HEK293 (cell line): Measurements from ENCODE around the gene FBXL13.

Source experiments
- CTCF ChIA-PET: fragments of 350-600 bp; formaldehyde crosslinking; extraction: SDS; loops from one replicate; lab custom pipeline; 2021; ENCODE audit warnings: antibody characterized with exemption; lab: Yijun Ruan, JAX
- POLR2A ChIA-PET: fragments of 300-600 bp; formaldehyde crosslinking; extraction: SDS; loops from one replicate; lab custom pipeline; 2020; ENCODE audit warnings: antibody characterized with exemption, inconsistent platforms; lab: Yijun Ruan, JAX
- H3K27ac ChIP-seq: fragments of 200-500 bp; sonication (Bioruptor generic); 2 replicates; pipeline ENCODE4 v1.5.1; 2014; ENCODE audit warnings: low read depth, low read length, control low read depth, inconsistent platforms; ENCODE audit errors: extremely low read depth
- H3K36me3 ChIP-seq, 2 experiments: fragments of 200-500 bp in 1 of 2; sonication (Bioruptor generic) in 1 of 2; 1 replicate in 1 of 2; 2 replicates in 1 of 2; pipeline ENCODE4 v1.5.1; 2014 to 2017; ENCODE audit warnings: inconsistent platforms in 2 of 2, low read length in 2 of 2; ENCODE audit not compliant: control insufficient read depth in 2 of 2, insufficient read depth in 1 of 2
- H3K4me1 ChIP-seq: fragments of 200-500 bp; sonication (Bioruptor generic); 2 replicates; pipeline ENCODE4 v1.5.1; 2014; ENCODE audit warnings: mild to moderate bottlenecking, low read length, inconsistent platforms; ENCODE audit not compliant: control insufficient read depth, insufficient read depth
- H3K4me3 ChIP-seq: 2 replicates; pipeline ENCODE4 v1.5.1; 2011; ENCODE audit warnings: low read depth, mild to moderate bottlenecking, control low read depth, low read length, moderate library complexity
- H3K9me3 ChIP-seq: fragments of 200-500 bp; sonication (Bioruptor generic); 2 replicates; pipeline ENCODE4 v1.5.1; 2014; ENCODE audit warnings: low read depth, low read length, inconsistent platforms; ENCODE audit not compliant: control insufficient read depth, insufficient read depth
- FEZF1 ChIP-seq: fragments of 450-650 bp; formaldehyde crosslinking; IDR thresholded peaks from 2 replicates; pipeline ENCODE4 v1.5.1; 2016; ENCODE audit warnings: missing biosample characterization, missing genetic modification characterization
- RBAK ChIP-seq: fragments of 450-650 bp; formaldehyde crosslinking; IDR thresholded peaks from 2 replicates; pipeline ENCODE4 v1.5.1; 2016; ENCODE audit warnings: missing biosample characterization, missing genetic modification characterization
- SALL2 ChIP-seq: fragments of 450-650 bp; formaldehyde crosslinking; IDR thresholded peaks from 2 replicates; pipeline ENCODE4 v1.5.0; 2017; ENCODE audit warnings: missing biosample characterization, mild to moderate bottlenecking, missing genetic modification characterization, borderline replicate concordance
- YY1 ChIP-seq: fragments of 450-650 bp; formaldehyde crosslinking; IDR thresholded peaks from 2 replicates; pipeline ENCODE4 v1.5.1; 2018; ENCODE audit warnings: missing biosample characterization, missing genetic modification characterization
- ZBTB17 ChIP-seq: fragments of 450-650 bp; formaldehyde crosslinking; IDR thresholded peaks from 2 replicates; pipeline ENCODE4 v1.5.1; 2016; ENCODE audit warnings: missing biosample characterization, missing genetic modification characterization
- ZBTB44 ChIP-seq: fragments of 450-650 bp; IDR thresholded peaks from 2 replicates; pipeline ENCODE4 v1.5.1; 2018; ENCODE audit warnings: missing biosample characterization, mild to moderate bottlenecking, missing genetic modification characterization
- ZNF184 ChIP-seq: fragments of 450-650 bp; IDR thresholded peaks from 2 replicates; pipeline ENCODE4 v1.5.1; 2018; ENCODE audit warnings: missing biosample characterization, mild to moderate bottlenecking, missing genetic modification characterization
- ZNF2 ChIP-seq: fragments of 450-650 bp; formaldehyde crosslinking; IDR thresholded peaks from 2 replicates; pipeline ENCODE4 v1.5.1; 2016; ENCODE audit warnings: missing biosample characterization, missing genetic modification characterization
- ZNF23 ChIP-seq: fragments of 450-650 bp; formaldehyde crosslinking; IDR thresholded peaks from 2 replicates; pipeline ENCODE4 v1.5.1; 2016; ENCODE audit warnings: missing biosample characterization, missing genetic modification characterization, borderline replicate concordance
- ZNF335 ChIP-seq: fragments of 450-650 bp; formaldehyde crosslinking; conservative IDR thresholded peaks from 2 replicates; pipeline ENCODE4 v1.5.1; 2016; ENCODE audit warnings: missing biosample characterization, missing genetic modification characterization
- ZNF549 ChIP-seq: fragments of 450-650 bp; IDR thresholded peaks from 2 replicates; pipeline ENCODE4 v1.5.1; 2018; ENCODE audit warnings: missing biosample characterization, missing genetic modification characterization, mild to moderate bottlenecking, inconsistent platforms, moderate library complexity
- ZNF555 ChIP-seq: fragments of 450-650 bp; formaldehyde crosslinking; conservative IDR thresholded peaks from 2 replicates; pipeline ENCODE4 v1.5.1; 2017; ENCODE audit warnings: missing biosample characterization, mild to moderate bottlenecking, missing genetic modification characterization, inconsistent platforms
- TF ChIP-seq, protein P1 (sequence below): fragments of 450-650 bp; formaldehyde crosslinking; conservative IDR thresholded peaks from 2 replicates; pipeline ENCODE4 v1.5.1; 2016; ENCODE audit warnings: low read depth, missing biosample characterization, missing genetic modification characterization
- TF ChIP-seq, protein P2 (sequence below): fragments of 450-650 bp; formaldehyde crosslinking; IDR thresholded peaks from 2 replicates; pipeline ENCODE4 v1.5.1; 2016; ENCODE audit warnings: missing biosample characterization, missing genetic modification characterization
- TF ChIP-seq, protein P3 (sequence below): IDR thresholded peaks from 2 replicates; pipeline ENCODE4 v1.6.1; 2011; ENCODE audit warnings: mild to moderate bottlenecking, low read depth, low read length, borderline replicate concordance
- TF ChIP-seq, protein P4 (sequence below): sonication (generic); formaldehyde crosslinking; IDR thresholded peaks from 2 replicates; pipeline ENCODE4 v1.8.1; 2022; ENCODE audit warnings: mild to moderate bottlenecking, moderate library complexity, missing genetic modification reagents

Gene FBXL13

DNA sequence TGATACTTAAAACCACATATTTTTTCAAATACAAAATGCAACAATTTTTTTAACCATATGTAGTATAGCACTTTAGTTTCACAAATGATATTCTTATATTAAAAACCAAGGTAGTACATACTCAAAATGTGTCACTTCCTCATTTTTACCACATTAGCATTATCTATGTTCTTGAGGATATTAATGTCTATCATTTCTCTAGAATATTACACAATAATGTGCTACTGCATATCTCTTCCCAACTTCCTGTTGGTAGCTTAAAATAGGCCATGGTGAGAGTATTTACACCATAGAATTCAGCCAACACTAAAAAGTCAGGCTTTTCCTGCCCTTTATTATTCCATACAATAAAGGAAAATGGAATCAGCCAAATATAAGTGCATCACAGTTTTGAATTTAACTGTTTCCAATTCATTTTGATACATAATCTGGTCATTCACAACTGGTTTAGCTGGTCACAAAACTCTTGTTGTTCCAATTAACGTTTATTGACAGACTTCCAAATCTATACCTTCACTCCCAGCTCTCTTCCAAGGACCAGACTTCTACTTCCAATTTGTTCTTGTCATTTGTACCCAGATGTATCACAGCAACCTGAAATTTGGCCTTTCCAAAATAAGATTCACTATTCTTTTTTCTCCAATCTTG lies 181.8 kb downstream of the FBXL13 start:
- POLR2A ChIA-PET = no interaction called here
- no peak overlapping the region for H3K4me3 ChIP-seq
- TF ChIP-seq ZNF2 (tag by site-specific recombination) = no peak
- TF ChIP-seq, protein P1, sequence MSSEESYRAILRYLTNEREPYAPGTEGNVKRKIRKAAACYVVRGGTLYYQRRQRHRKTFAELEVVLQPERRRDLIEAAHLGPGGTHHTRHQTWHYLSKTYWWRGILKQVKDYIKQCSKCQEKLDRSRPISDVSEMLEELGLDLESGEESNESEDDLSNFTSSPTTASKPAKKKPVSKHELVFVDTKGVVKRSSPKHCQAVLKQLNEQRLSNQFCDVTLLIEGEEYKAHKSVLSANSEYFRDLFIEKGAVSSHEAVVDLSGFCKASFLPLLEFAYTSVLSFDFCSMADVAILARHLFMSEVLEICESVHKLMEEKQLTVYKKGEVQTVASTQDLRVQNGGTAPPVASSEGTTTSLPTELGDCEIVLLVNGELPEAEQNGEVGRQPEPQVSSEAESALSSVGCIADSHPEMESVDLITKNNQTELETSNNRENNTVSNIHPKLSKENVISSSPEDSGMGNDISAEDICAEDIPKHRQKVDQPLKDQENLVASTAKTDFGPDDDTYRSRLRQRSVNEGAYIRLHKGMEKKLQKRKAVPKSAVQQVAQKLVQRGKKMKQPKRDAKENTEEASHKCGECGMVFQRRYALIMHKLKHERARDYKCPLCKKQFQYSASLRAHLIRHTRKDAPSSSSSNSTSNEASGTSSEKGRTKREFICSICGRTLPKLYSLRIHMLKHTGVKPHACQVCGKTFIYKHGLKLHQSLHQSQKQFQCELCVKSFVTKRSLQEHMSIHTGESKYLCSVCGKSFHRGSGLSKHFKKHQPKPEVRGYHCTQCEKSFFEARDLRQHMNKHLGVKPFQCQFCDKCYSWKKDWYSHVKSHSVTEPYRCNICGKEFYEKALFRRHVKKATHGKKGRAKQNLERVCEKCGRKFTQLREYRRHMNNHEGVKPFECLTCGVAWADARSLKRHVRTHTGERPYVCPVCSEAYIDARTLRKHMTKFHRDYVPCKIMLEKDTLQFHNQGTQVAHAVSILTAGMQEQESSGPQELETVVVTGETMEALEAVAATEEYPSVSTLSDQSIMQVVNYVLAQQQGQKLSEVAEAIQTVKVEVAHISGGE (tag by site-specific recombination) = peak; percentile 25; the same call in 1 of the 2 replicates
- CTCF ChIA-PET = interaction anchor here (0.6 kb wide), 1 partner anchor 158 kb away, joined by 3 read pairs; no protein-coding TSS in a partner anchor
- no peak overlapping the region for H3K27ac ChIP-seq
- no peaks in the 10 kb centered on the region for H3K9me3 ChIP-seq
- H3K4me1 ChIP-seq = peaks cover 7% of the 10 kb centered on the region
- H3K36me3 ChIP-seq = no peaks in the 10 kb centered on the region

- POLR2A ChIA-PET = no interaction called here
- Histone ChIP-seq H3K4me1 (no peaks in the 10 kb centered on the region; the same call in 1 of the 2 replicates), H3K36me3 (no peaks in the 10 kb centered on the region), H3K9me3 (no peaks in the 10 kb centered on the region), H3K4me3 (no peak overlapping the region), H3K27ac (no peak overlapping the region)
- CTCF ChIA-PET = no interaction called here
- TF ChIP-seq ZBTB44 (tag by site-specific recombination) (peak; percentile 82), ZNF23 (tag by site-specific recombination) (no peak), ZNF335 (tag by site-specific recombination) (0 out of 2 replicates have a peak, but pooled peaks have one; percentile 20), ZNF184 (tag by site-specific recombination) (no peak), ZBTB17 (tag by site-specific recombination) (0 out of 2 replicates have a peak, but pooled peaks have one; percentile 18)
- TF ChIP-seq, protein P2, sequence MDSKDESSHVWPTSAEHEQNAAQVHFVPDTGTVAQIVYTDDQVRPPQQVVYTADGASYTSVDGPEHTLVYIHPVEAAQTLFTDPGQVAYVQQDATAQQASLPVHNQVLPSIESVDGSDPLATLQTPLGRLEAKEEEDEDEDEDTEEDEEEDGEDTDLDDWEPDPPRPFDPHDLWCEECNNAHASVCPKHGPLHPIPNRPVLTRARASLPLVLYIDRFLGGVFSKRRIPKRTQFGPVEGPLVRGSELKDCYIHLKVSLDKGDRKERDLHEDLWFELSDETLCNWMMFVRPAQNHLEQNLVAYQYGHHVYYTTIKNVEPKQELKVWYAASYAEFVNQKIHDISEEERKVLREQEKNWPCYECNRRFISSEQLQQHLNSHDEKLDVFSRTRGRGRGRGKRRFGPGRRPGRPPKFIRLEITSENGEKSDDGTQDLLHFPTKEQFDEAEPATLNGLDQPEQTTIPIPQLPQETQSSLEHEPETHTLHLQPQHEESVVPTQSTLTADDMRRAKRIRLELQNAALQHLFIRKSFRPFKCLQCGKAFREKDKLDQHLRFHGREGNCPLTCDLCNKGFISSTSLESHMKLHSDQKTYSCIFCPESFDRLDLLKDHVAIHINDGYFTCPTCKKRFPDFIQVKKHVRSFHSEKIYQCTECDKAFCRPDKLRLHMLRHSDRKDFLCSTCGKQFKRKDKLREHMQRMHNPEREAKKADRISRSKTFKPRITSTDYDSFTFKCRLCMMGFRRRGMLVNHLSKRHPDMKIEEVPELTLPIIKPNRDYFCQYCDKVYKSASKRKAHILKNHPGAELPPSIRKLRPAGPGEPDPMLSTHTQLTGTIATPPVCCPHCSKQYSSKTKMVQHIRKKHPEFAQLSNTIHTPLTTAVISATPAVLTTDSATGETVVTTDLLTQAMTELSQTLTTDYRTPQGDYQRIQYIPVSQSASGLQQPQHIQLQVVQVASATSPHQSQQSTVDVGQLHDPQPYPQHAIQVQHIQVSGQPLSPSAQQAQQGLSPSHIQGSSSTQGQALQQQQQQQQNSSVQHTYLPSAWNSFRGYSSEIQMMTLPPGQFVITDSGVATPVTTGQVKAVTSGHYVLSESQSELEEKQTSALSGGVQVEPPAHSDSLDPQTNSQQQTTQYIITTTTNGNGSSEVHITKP (tag by site-specific recombination) = peak; percentile 47; the same call in 1 of the 2 replicates
Observed at GRCh38 chr7:102891693-102892261, 182.8 kb downstream of the FBXL13 start.

GRCh38 chr7:102890971-102891692 lies 183.5 kb downstream of the FBXL13 start:
- H3K27ac ChIP-seq = no peak overlapping the region
- H3K4me3 ChIP-seq = no peak overlapping the region
- no peaks in the 10 kb centered on the region for H3K36me3 ChIP-seq
- no peaks in the 10 kb centered on the region for H3K9me3 ChIP-seq
- CTCF ChIA-PET = no interaction called here
- POLR2A ChIA-PET = no interaction called here
- no peaks in the 10 kb centered on the region for H3K4me1 ChIP-seq
- TF ChIP-seq ZNF549 (tag by site-specific recombination) (no peak), FEZF1 (tag by site-specific recombination) (no peak), ZNF555 (tag by site-specific recombination) (no peak), SALL2 (tag by site-specific recombination) (no peak), YY1 (no peak), RBAK (tag by site-specific recombination) (no peak)
- TF ChIP-seq, protein P3, sequence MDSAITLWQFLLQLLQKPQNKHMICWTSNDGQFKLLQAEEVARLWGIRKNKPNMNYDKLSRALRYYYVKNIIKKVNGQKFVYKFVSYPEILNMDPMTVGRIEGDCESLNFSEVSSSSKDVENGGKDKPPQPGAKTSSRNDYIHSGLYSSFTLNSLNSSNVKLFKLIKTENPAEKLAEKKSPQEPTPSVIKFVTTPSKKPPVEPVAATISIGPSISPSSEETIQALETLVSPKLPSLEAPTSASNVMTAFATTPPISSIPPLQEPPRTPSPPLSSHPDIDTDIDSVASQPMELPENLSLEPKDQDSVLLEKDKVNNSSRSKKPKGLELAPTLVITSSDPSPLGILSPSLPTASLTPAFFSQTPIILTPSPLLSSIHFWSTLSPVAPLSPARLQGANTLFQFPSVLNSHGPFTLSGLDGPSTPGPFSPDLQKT = no peak
- TF ChIP-seq, protein P4, sequence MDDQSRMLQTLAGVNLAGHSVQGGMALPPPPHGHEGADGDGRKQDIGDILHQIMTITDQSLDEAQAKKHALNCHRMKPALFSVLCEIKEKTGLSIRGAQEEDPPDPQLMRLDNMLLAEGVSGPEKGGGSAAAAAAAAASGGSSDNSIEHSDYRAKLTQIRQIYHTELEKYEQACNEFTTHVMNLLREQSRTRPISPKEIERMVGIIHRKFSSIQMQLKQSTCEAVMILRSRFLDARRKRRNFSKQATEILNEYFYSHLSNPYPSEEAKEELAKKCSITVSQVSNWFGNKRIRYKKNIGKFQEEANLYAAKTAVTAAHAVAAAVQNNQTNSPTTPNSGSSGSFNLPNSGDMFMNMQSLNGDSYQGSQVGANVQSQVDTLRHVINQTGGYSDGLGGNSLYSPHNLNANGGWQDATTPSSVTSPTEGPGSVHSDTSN (CRISPR knock-in tag) = no peak
